ENCODE measurements around the gene TCF7L2.

- TF ChIP-seq CTCF (conservative IDR thresholded peaks at IDR 0.05) (no peak; the same call in 1 of the 2 replicates), EZH2 (IDR thresholded peaks at IDR 0.05; ENCODE audit: low read depth) (no peak)
Observed at GRCh38 chr10:113139699-113140098, 189.7 kb downstream of the TCF7L2 start.
